Kidney (tissue), 14 donors: Measurements from ENCODE around the gene AKAP7. TPM values are rescaled to one million over a fixed set of nuclear protein-coding genes. Genes with fewer than 3 reads are reported as not detected.

ENCODE experiments used
- DNase-seq, 5 donors: peaks; one replicate each; pipeline ENCODE4 v3.0.0-alpha.2; 2013 to 2020
- FAIRE-seq: peaks from 2 replicates; lab custom pipeline; 2012; peaks lifted over from hg19 to GRCh38; lab: Jason Lieb, UNC
- H3K27ac ChIP-seq, 2 donors: one replicate each; pipeline ENCODE4 v1.7.0; 2013; ENCODE audit warnings: low read depth in 2 of 2, low read length in 2 of 2, inconsistent platforms in 1 of 2
- H3K27me3 ChIP-seq: one replicate; pipeline ENCODE4 v1.7.1; 2013; ENCODE audit warnings: low read length, inconsistent platforms; ENCODE audit not compliant: control insufficient read depth, insufficient read depth
- H3K36me3 ChIP-seq, 3 donors: one replicate each; pipeline versions ENCODE4 v1.7.0 to v1.7.1; 2013; ENCODE audit warnings: low read length in 3 of 3, control low read depth in 1 of 3, inconsistent platforms in 1 of 3; ENCODE audit not compliant: insufficient read depth in 3 of 3, control insufficient read depth in 2 of 3
- H3K4me1 ChIP-seq, 3 donors: one replicate each; pipeline versions ENCODE4 v1.7.0 to v1.7.1; 2013; ENCODE audit warnings: low read length in 3 of 3, inconsistent platforms in 1 of 3, low read depth in 1 of 3; ENCODE audit not compliant: control insufficient read depth in 2 of 3, insufficient read depth in 2 of 3
- H3K4me3 ChIP-seq, 3 donors: one replicate each; pipeline versions ENCODE4 v1.7.0 to v1.8.1; 2013; ENCODE audit warnings: low read length in 3 of 3, control low read depth in 1 of 3, inconsistent platforms in 1 of 3
- H3K9ac ChIP-seq, 3 donors: one replicate each; pipeline versions ENCODE4 v1.7.0 to v1.7.1; 2013; ENCODE audit warnings: low read length in 3 of 3, control low read depth in 1 of 3, inconsistent platforms in 1 of 3
- H3K9me3 ChIP-seq, 3 donors: one replicate each; pipeline versions ENCODE4 v1.7.0 to v1.7.1; 2013; ENCODE audit warnings: low read length in 3 of 3, control low read depth in 1 of 3, inconsistent platforms in 1 of 3; ENCODE audit not compliant: control insufficient read depth in 2 of 3, insufficient read depth in 1 of 3
- intact Hi-C: fragments of 100-400 bp; cut with DNase I; formaldehyde crosslinking; loops from one replicate; pipeline ENCODE4 v1.11.1; 2022
- polyA plus RNA-seq: library from polyadenylated mRNA; stranded (reverse); fragments of 350-450 nt; fragmentation: Illumina TruSeq; extraction: RNeasy Lipid Tissue Mini Kit (QIAGEN cat#74804); gene quantifications from one replicate; pipeline ENCODE4 v1.2.3, GENCODE V29; 2014; ENCODE audit warnings: low read depth, low replicate concordance; ENCODE audit not compliant: insufficient read depth
- total RNA-seq: library from RNA; stranded (reverse); fragmentation: NEBNext Ultra II Directional; extraction: Animal tissue kit (Norgen Biotek cat#: 25700); gene quantifications from one replicate; pipeline ENCODE4 v1.2.1, GENCODE V29; 2021
- TF ChIP-seq, protein P1 (sequence below): IDR thresholded peaks from 3 replicates; pipeline ENCODE4 v1.5.1; 2012; ENCODE audit warnings: mild to moderate bottlenecking, moderate library complexity, borderline replicate concordance; ENCODE audit not compliant: insufficient read depth; ENCODE audit errors: extremely low read depth
- donor health status: control.
- donor health status: control.
- donor health status: control.
- donor health status: control.
- donor health status: control.
- donor health status: DM: yes; HTN: yes; CAD: no.
- donor health status: Normal renal cell carcinoma (clear cell type).

Gene AKAP7
- total and polyA plus RNA-seq, 2 donors from 2014 or later, result 7.9 to 12.0 TPM

DNA sequence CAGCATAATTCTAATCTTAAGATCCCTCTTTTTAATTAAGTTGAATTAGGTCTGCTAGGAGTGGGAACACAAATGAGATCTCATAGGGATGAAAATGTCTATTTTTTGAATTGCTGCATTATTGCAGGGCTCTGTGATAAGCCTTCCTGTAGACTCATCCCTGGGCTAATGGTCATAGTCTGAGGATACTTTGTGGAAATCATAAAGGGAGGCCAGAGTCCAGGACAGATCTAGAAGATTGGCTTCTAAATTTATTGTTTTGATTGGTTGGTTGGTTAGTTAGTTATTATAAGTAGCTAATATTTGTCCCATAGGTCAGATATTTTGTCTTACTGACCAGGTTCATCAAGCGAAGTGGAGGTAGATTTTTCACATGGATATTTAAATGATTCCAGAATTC, 142.3 kb downstream of the AKAP7 start:
- TF ChIP-seq, protein P1, sequence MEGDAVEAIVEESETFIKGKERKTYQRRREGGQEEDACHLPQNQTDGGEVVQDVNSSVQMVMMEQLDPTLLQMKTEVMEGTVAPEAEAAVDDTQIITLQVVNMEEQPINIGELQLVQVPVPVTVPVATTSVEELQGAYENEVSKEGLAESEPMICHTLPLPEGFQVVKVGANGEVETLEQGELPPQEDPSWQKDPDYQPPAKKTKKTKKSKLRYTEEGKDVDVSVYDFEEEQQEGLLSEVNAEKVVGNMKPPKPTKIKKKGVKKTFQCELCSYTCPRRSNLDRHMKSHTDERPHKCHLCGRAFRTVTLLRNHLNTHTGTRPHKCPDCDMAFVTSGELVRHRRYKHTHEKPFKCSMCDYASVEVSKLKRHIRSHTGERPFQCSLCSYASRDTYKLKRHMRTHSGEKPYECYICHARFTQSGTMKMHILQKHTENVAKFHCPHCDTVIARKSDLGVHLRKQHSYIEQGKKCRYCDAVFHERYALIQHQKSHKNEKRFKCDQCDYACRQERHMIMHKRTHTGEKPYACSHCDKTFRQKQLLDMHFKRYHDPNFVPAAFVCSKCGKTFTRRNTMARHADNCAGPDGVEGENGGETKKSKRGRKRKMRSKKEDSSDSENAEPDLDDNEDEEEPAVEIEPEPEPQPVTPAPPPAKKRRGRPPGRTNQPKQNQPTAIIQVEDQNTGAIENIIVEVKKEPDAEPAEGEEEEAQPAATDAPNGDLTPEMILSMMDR, result no peak
- intact Hi-C loops, result no loop called here
- DNase-seq (no peak), FAIRE-seq (no peak)
- H3K9ac ChIP-seq, result no peak overlapping the region
- no peak overlapping the region for H3K4me3 ChIP-seq
- no peaks in the 10 kb centered on the region for H3K4me1 ChIP-seq
- no peaks in the 10 kb centered on the region for H3K9me3 ChIP-seq
- no peaks in the 10 kb centered on the region for H3K27me3 ChIP-seq
- H3K27ac ChIP-seq, result no peak overlapping the region
- no peaks in the 10 kb centered on the region for H3K36me3 ChIP-seq

DNA sequence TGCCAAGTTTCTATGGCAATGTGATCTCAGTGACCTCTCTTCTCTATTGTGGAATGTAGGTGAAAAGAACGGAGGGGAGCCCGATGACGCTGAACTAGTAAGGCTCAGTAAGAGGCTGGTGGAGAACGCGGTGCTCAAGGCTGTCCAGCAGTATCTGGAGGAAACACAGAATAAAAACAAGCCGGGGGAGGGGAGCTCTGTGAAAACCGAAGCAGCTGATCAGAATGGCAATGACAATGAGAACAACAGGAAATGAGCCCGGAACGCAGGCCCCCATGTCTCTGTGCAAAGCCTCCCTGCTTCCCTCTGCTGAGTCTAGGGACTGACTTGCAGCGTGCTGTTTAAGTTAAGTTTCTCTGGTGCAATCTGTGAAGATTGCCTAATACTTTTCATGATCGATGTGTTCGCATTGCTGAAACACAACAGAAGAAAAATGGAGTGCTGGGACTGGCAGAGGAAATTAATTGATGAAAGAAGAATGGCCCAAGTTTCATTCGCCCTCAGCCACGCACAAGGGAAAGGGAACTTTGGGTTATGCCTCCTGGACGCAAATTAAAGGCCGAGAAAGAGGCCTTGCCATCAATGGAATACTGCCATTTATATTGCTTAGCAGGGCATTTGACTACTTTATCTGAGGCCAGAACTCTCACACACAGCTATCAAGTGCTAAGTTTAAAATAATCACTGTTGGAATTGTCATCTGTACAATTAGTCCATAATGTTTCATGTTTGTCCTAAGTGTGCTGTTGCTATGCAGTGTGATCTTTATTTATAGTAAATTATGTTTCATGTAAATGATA, 146.4 kb downstream of the AKAP7 start:
- H3K4me3 ChIP-seq, result no peak overlapping the region
- H3K36me3 ChIP-seq, result peaks cover 0 to 5% (median 0%) of the 10 kb centered on the region in 3 donors
- no peaks in the 10 kb centered on the region for H3K27me3 ChIP-seq
- H3K4me1 ChIP-seq, result no peaks in the 10 kb centered on the region
- H3K9me3 ChIP-seq, result no peaks in the 10 kb centered on the region
- intact Hi-C loops, result no loop called here
- DNase-seq (peak in 3 of 5 donors; percentile 7 to 59 (median 40)), FAIRE-seq (no peak)
- no peak overlapping the region for H3K9ac ChIP-seq
- H3K27ac ChIP-seq, result no peak overlapping the region
- TF ChIP-seq, protein P1, result no peak

DNA sequence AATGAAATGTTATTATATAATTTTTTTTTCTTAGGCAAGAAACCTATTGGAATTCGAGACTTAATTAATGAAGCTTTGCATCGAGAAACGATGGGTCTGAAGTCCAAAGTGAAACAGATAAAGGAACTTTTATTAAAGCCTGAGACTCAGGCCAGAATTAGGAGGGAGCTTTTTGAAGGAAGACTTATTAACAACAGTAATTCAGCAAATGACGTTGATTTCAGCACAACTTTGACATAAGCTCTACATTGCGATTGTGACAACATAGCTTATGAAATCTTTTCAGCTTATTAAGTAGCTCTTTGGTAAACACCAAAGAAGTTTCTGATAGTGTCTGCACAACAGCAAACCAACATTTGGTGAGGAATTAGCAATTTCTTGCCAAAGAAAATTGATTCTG, 147.1 kb downstream of the AKAP7 start:
- TF ChIP-seq, protein P1, result no peak
- DNase-seq, result no peak
- intact Hi-C loops, result no loop called here

More for the DNA sequence above, 147.1 kb downstream of the AKAP7 start:
- Histone ChIP-seq H3K36me3 (peaks cover 0 to 5% (median 0%) of the 10 kb centered on the region in 3 donors), H3K9me3 (no peaks in the 10 kb centered on the region), H3K9ac (no peak overlapping the region), H3K4me1 (no peaks in the 10 kb centered on the region), H3K27me3 (no peaks in the 10 kb centered on the region), H3K27ac (no peak overlapping the region), H3K4me3 (no peak overlapping the region)
- no peak for FAIRE-seq
